ENCODE measurements around the gene SCN3B.

SCN3B gene

DNA sequence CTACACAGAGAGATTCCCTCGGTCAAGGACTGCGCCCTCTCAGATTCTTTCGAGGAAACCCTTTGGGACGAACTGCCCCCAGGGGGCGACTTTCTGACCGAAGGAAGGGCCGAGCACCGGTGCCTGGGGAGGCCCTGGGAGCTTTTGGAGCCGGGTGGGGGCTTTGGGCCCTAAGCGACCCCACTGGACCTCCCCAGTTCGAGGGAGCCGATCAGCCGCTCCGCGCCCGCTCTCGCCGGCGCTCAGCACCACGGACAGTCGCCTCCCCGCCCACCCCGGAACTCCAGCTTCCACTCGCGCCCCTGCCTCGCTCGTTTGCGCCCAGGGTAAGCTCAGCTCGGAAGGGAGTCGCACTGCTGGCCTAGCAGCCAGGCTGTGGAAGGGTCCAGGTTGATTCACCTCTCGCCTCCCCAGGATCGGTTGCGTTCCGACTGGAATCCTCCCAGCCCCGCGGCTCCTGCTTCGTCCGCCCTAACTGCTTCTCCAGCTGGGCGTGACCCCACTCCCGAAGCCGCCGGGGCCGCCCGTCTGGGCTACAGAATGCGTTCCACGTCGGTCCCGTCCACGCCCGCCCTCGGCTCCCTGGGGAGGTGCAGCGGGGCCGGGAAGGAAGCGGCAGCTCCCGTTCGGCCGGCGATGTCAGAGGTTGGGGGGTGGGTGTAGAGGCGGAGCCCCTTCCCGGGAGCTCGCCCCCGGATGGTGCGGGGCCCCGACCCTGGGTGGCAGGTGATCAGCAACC lies 428 bp downstream of the SCN3B start:
- DNase-seq: peak; percentile 91

DNA sequence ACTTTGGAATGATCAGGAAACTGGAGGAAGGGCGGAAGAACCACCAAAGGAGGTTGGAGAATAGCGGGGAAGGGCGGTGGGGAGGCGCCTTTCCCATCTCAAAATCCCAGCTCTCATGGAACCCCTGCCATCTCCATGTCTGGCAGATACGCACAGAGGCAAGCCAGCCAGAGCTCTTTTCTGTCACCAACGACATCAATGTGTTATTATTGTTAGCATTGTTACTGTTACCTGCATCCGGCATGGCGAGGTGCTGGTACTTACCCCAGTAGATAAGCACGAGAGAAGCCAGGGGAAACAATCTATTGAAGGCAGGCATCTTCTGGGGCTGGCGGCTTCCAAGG lies 969 bp downstream of the SCN3B start:
- no peak for DNase-seq

DNA sequence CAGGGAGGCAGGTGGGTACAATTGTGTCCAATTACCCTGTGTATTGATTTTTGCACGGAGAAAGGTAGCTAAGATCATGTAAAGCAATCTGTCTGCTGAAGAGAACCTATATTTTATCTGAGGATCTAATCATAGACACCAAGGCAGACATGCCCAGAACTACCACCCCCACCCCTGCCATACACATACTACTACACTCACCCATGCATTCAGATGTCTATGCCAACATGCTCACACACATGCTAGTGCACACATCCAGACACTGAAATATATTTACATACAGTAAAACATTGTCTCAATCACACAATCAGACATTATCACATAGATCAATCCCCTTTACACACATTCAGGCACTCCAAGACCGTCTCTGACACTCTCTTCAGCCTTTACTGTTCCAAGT lies 1.8 kb downstream of the SCN3B start:
- no peak for DNase-seq

DNA sequence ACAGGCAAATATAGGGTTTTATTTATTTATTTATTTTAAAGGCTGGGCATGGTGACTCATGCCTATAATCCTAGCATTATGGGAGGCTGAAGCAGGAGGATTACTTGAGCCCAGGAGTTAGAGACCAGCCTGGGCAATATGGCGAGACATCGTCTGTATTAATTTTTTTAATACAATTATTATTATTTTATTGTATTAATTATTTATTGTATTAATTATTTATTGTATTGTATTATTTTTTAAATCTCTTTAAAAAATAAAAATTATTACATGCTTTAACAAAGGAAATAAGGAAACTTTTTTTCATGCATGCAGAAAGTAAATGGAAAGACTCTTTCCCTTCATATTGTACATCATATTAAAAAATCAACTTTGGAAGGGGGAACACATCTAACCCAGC lies 3.5 kb downstream of the SCN3B start:
- DNase-seq: no peak

DNA sequence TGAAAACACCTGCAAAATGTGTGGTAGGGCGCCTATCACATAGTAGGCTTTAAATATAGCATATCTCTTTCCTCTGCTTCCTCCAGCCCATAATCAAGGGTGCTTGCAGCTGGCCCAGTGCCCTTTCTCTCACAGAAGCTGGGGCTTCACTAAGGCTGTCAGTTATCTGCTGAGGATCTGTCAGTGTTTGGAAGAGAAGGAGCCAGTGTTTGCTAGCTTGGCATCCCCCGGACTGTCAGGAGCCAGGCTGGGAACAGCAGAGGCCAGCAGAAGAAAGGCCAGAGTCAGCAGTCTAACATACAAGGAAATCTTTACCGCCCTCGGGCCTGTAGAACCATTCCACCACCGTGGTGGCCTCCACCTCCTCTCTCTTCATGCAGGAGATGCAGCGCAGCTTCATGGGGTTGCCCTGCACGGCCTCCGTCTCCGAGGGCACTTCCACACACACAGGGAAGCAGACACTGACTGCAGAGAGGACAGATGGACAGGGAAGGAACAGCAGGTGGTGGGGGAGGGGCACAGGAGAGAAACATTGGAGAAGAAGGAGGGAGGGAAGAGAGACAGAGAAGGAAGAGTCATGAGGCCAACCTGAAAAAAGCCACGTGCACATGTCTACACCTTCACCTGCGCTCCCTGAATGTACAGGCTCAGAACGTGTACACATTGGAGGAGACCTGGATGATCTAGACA lies 9.0 kb downstream of the SCN3B start:
- DNase-seq: no peak

DNA sequence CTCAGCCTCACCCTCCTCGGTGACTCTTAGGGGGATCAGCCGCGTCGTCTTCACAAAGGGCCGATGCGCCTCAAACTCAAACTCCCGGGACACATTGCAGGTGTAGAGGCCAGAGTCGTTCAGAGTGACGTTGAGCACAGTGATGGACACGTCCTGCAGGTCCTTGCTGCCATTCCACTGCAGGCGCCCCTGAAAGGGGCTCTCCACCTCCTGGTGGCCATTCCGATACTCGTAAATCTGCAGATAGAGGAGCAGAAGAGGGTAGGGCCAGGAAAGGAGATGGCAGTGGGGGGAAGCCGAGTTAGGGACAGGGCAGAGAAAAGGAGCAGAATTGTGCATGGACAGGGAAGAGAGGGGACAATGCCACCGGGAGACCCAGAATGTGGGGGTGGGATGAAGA lies 12.0 kb downstream of the SCN3B start:
- DNase-seq: no peak

DNA sequence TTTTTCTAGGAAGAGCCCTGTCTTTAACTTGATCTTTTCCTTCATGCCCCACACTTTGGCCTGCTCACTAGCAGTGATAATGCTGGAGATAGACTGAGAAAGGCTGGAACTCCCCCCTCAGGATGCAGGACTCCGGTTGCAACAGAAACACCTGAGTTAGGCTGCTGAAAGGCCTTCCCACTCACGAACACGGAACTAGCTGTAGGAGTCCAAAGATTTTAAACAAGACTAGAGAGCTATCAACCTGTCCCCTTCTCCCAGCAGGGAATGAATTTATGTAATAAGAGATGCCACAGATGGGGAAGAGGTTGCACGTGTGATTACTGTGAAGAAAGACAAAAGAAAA lies 13.0 kb downstream of the SCN3B start:
- DNase-seq: no peak

DNA sequence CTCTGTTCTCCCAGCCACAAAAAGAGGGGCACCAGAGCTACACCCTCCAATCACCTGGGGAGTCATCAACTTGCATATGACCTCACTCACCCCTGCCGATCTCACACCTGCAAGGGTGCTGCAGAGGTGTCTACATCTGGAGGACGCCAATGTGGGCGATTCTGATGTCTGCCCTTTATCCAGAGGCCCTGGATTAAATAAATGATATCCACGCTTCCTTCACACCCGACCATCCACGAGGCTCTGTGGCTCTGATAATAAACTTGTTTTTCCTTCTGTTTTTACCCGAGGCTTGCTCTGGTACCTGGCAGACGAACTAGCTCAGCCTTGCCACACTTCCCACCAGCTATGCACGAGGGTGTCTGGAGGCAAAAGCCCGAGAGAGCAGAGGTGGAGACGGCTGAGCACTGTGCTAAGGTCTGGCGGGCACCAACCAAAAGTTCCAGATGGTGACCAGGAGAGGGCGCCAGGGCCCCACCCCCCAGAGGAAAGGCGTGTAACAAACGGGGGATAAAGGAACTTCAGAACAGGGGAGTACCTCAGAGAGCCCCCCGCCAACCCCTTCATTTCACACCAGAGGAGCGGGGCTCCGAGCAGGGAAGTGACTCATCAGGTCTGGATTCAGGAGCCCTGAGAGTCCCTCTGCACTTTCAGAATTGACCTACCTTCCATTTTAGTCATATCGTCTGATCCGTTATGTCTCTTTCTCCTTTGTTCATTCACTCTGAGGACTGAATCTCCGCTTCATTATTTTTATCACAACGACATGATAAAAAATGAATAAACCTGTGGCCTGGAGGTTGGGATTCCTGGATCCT lies 13.5 kb downstream of the SCN3B start:
- peak; percentile 69 for DNase-seq

DNA sequence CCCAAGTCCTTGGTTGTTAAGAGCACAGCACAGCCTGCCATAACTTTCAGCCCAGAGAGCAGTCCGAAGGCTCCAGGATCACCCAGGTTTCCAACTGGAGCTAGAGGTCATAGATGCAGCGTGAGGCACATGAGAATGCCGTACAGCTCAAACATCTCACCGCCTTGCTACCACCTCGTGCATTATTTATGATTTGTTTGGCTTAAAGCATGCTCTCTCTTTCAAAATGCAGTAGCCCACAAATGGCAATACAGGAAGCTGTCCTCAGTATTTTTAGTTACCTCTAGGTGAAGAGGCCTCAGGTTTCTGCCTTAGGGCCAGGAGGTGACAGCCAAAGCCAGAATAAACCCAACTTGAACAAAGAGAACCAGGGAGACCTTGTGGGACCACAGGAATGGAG lies 14.4 kb downstream of the SCN3B start:
- DNase-seq: no peak

DNA sequence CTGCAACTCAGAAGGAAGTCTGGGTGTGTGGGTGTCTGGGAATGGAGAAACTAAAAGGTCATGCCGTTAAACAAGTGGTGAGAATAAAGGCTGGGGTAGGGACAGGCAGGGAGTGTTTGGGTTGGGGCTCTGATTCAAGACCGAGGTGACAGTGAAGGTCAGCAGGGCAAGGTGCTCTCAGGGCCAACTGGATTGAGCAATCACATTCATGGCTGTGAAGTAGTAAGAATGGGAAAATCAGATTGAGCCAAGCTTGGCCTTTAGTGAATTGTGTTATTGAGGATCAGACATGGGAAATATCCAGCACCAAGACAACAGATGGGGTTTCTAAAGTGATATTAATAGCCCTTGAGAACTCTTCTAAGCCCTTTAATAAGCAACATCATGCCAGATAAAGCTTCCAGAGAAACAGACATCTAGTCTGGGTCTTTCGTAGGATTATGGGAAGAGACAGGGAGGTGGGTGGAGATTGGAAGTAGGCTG lies 24.3 kb downstream of the SCN3B start:
- no peak for DNase-seq

DNA sequence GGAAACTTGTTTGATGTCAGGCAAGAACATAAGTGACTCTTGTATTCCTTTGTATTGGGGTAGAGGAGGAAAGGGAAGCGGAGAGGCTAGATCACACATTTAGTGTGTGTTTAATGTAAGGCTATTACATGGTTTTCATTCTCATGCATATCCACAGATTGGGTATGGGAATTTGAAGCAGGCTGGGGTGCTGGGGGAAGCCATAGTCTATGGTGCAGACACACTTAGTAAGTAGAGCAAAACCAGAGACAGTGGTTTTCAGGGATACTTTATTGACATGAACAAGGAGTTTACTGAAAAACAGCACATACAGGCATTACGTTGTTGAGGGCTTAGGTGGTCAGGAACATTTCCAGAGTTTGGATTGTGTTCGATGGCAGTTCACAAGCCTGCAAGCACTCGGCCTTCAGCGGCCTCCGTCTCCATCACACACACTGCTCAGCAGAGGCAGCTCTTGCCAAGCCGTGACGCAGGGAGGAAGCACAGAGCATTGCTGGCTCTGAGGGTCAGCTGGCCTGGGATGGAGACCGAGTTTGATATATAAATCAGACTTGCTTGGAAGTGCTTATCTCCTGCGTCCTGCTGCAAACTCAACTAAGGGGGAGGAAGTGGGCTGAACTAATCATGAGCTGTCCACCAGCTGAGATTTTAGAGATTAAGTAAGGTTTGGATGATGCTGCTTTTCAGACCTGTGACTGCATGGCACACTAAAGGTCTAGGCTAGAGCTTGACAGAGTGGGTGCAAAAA lies 25.3 kb downstream of the SCN3B start:
- DNase-seq: no peak

DNA sequence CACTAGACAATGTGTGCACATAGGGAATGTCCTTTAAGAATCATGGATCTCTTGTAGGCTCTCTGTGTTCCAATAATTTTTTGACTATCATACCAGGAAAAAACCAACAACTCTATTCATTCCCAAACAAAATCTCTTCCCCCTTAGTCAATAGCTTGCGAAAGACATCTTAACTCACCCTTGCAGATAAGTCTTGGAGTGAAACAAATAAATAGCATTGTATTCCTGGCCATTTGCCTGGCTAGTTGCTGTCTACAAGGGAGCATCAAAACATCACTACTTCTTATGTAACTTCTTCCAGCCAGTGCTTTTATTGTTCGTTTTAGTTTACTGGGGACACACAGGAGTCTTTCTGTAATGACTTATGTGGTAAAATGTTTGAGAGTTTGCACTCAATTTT lies 29.4 kb downstream of the SCN3B start:
- DNase-seq: no peak

DNA sequence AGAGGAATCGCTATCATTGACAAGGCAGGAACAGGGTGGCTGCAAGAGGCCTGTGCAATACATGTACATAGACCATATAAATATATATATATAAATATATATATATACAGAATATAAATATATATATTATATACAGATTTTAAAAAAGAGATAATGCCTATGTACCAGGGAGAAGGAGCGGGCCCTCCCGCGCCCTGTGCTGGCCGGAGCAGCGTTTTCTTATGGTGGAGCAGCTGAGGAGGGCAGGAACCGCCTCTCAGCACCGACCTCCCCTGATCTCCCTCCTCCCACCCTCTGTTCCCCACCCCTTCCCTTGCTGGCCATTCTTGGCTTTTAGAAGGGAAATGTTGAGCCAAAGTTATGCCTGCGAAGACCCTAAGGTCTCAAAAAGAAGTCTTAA lies 31.8 kb downstream of the SCN3B start:
- DNase-seq: no peak

DNA sequence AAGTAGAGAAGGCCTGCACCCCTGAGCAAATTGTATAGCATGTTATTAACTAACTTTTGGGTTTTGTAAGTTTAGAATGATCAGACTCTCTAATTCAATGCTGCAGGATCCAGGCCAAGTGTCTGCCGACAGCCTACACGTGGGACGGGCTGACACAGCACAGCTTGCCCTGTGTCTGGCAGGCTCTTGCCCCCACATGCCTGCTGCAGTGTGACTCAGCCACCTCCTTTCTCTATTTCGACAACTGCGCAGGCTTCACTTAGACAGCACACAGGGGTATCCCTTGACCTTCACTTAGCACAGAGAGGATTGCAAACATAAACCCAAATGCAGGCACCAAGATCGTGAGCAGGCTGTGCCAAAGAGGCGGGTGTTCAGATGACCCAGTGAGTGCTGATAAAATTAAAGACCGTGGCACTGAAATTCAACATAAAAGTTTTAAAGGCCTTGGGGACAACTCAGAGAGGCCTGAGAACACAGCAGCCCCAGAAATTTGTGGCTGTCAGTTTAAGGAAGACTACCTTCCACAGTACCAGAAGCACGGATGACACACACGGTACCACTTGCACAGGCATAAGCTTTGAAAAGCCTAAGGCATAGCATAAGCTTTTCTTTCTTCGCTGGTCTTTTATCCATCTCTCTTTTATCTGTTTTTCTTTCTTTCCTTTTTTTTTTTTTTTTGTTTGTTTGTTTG lies 37.8 kb downstream of the SCN3B start:
- no peak for DNase-seq

DNA sequence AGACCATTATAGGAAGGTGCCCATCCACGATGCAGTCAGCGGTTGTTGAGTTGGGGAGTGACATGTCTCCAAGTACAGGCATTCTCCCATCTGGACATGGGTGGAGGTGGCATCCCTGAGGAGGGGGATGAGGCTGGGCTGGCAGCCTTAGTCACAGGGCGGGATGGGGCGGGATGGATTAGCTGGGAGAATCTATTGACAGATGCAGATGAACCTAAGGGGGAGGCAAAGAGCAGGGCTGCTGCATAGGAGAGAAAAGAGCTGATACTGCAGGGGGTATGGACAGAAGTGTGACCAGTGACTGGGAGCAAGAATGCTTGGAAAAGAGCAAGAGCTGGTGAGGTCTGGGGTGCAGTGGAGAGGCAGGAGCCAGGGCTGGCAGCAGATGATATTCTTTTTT lies 42.7 kb downstream of the SCN3B start:
- DNase-seq: no peak

DNA sequence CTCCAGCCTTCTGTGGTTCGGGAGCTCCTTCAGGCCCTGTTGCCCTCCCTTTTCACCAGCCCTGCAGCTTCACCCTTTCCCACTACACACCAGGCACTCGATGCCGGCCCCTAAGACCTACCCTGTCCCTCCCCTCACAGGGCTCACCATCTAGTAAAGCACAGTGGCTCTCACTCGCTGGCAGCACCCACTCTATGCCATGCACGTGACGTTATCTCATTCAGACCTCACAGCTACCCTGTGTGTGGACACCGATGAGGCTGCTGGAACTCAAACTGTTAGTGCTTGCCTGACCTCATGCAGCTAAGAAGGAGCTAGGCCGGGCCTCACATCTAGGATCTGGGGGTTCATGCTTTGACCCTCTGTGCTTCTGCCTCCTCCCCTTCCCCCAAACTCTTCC lies 45.5 kb downstream of the SCN3B start:
- DNase-seq: no peak

DNA sequence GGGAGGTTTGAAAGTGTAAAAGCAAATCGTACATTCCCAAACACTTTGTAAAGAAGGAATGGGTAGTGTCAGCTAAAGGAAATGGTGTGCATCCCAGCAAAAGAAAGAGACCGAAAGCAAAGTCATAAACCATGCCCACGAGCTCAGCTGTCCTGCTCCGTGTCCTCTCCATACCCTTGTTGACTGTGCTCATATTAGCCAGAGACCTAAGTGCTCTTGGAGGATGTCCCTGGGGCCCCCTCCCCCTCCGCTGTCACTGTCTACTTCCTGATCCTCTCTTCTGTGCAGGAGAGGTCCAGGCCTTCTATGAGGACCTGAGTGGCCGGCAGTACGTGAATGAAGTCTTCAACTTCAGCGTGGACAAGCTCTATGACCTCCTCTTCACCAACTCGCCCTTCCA lies 46.1 kb downstream of the SCN3B start:
- DNase-seq: peak; percentile 9

DNA sequence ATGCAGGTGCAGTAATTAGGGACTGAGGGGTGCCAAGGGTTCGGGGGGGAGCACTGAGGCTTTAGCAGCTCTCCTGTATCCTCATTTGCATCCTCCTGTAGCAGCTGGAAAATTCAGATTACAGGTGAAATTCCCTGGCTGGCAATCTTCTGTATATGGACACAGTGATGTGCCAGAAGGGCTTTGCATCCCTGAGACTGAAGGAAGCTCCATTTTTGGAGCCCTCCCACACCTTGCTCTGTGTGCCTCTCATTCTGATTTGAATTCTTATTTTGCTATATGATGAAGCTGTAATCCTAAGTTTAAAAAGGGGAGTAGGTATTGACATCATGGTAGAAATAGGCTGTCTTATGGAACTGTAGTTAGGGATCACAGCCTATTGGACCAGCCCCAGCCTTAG lies 46.6 kb downstream of the SCN3B start:
- DNase-seq: no peak

DNA sequence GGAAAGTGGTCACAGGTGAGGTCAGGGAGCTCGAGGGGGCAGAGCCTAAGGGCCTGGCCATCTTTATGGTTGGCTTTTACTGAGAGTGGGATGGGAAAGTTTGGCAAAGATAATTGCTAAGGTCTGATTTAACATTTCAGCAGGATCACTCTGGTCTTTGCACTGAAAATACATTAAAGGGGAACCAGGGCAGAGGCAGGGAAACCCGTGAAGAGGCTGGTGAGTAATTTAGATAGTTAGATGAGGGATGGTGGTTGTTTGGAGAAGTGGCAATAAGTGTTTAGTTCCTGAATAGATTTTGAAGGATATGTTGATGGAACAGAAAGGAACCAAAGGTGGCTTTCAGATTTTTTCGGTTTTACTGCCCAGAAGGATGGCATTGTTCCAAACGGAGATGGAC lies 50.8 kb downstream of the SCN3B start:
- DNase-seq: no peak

DNA sequence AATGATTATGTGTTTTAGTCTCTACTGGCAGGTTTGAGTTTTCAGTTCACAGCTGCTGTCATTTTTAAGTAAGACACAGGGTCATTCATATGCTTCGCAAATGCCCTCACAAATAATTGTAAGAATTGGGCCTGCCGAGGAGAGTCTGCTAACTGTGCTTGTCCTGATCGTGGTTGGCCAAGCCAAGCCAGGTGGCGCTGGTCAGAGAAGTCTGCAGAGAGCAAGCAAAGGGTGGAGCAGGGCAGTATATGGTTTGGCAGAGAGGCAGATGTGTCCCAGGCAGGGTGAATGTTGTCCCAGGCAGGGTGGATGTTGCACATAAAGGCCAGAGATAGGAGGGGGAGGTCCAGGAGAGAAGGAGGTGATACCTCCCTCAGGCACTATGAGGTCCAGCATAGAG lies 52.7 kb downstream of the SCN3B start:
- no peak for DNase-seq

DNA sequence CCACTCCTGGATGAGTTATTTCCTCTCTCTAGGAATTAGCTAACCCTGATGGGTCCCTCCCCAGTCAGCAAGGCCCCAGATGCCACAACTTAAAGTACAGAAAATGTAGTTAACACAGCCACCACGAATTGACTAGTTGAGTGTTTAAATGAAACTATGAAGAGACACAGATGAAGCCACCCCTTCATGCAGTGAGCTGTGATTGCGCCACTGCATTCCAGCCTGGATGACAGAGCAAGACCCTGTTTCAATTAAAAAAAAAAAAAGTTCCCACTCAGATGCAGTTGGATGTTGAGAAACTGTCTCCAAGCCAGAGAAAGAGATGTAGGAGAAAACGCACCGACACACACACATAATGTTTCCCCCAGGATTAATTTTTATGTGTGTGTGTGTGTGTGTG lies 53.3 kb downstream of the SCN3B start:
- DNase-seq: no peak

DNA sequence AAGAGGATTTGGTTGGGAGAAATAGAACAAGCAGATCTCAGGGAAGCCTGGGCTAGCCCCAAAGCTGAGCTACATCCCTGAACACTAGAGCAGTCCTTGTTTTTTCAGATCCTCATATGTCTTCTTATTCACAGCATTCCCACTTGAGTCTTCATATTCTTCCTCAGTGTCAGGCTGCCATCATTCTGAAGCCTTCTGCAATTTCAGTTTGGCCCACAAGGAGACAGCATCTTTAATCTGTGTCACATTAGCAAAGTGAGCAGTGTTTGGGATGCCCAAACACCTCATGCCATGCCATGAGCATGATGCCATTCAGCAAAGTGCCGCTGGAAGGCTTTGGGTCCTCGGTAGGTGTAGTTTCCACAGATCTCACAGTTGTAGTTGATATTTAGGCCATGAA lies 56.6 kb downstream of the SCN3B start:
- DNase-seq: peak; percentile 22

DNA sequence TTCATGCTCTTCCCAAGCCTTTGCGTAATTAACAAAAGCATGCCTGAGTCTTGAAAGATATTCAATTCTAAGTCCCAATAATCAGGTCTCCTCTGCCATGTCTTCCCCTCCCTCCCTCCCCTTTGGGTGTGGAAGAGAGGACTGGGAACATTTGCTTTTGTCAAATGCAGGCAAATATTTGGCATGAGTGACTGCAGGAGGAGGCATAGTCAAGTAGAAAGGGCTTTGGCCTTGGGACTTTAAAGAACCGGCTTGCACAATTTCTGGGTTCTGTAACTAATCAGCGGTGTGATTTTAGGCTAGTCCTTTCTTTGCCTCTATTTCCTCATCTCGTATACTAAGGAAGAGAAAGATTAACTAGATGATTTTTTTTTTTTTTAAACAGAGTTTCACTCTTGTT lies 59.5 kb downstream of the SCN3B start:
- no peak for DNase-seq

All from DMS53 (cell line).